NOMO-1 treated with dmso at 0.1 percent for 144 hours (cell line): ENCODE data around the gene WDR45B.

Source experiments
- DNase-seq: peaks from one replicate; lab custom pipeline; 2025; ENCODE audit not compliant: unreplicated experiment; lab: John Stamatoyannopoulos, UW

The WDR45B gene

DNA sequence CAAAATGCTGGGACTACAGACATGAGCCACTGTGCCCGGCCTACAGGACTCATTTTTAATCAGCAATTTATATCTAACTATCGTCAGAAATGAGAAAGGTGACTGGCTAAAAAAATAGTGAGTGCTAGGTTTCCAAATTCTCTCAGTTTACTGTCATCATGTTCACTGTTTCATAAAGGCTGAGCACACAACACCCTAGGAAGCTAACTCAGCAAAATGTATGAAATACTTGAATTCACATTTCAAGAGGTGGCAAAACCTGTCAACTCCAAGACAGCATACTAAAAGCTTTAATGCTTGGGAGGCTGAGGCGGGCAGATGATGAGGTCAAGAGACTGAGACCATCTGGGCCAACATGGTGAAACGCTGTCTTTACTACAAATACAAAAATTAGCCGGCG lies 16.7 kb downstream of the WDR45B start:
- no peak for DNase-seq

DNA sequence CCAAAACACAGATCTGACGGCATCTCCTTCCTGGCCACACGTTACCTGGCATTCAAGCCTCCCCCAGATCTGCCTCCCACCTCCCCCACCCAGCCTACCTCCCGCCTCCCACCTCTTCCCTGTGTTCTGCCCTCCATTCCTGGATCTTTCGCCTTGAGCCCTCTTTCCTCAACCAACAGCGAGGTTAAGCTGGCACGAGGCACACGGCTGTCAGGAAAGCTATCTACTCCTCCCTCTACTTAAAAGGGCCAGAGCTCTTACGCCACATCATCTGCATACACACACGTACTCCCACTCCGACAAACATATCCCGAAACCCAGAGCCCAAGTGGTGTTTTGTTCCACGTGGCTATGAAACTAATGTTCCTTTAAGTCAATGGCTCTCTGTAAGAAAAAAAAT lies 18.0 kb downstream of the WDR45B start:
- no peak for DNase-seq

- DNase-seq, result no peak
These were observed 18.5 kb downstream of the WDR45B start for GRCh38 chr17:82629748-82630147.

DNA sequence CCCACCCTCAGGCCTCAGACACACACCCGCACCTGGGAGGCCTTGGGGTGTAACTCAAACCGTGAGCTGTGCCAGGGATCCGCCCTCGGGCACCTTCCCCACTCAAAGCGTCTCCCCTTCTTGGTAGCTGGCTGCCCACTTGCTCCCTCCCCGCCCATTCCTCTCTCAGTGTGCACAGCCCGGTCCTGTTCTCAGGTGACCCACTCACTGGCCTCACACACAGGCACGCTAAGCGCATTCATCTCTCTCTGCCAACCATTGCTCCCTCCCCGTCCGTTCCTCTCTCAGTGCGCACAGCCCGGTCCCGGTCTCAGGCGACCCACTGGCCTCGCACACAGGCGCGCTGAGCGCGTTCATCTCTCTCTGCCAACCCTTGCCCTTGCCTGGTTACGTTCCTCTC lies 20.8 kb downstream of the WDR45B start:
- no peak for DNase-seq

DNA sequence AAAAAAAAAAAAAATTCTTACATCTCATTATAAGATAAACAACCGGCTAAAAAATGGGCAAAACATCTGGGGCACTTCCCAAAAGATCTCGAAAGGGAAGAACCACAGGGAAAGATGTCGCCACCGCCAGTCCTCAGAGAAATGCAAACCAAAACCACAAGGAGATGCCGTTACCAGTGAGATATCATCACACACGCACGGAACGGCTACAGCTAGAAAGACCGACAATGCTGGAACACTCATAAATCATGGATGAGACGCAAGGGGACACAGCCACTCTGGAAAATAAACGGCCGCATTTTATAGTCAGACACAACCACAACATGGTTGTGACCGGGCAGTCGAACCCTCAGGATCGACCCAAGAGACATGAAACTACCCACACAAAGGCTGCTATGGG lies 24.5 kb downstream of the WDR45B start:
- DNase-seq, result peak; percentile 51

GRCh38 chr17:82619641-82620040 lies 28.6 kb downstream of the WDR45B start:
- no peak for DNase-seq

GRCh38 chr17:82619211-82619610 lies 29.0 kb downstream of the WDR45B start:
- no peak for DNase-seq

GRCh38 chr17:82616021-82616711 lies 32.1 kb downstream of the WDR45B start:
- no peak for DNase-seq

DNA sequence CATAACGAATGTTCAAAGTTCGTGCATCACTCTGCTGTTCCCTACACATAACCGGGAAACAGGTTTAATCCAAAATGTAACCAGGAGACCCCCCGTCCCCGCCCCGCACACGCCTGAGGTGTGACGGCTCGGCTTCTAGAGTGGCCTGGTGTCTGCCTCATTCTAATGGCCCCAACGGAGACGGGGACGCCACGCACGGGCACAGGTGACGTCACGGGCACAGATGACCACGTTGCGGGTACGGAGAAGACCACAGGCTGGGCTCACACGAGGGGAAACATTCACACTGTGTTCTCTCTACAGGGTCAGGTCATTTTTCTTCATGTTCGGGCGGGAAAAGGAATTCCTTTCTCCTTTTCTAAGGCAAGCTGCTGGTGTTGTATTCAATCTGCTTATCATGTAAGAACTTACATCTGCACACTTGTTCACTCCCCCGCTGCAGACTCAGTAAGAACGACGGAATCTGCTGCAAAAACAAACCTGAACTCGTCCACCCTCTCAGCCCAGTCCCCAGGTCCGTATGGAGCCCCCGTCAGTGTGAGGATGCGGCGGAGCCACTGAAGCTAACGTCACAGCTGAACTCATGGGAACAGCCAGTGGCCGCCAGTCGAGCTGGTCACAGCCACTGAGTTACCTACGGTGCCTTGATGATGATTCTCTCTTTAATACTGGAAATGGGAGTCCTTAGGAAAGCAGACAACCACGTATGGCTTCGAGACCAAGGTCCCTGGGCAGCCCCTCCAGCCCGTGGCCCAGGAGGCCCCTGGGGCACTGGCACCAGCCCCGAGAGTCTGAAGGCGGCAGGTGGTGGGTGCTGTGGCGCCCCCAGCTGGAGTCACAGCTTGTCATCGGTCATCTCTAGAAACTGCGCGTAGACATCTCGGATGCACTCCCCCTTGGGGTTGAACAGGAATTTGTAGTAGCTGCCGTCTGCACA lies 32.9 kb downstream of the WDR45B start:
- DNase-seq, result no peak

DNA sequence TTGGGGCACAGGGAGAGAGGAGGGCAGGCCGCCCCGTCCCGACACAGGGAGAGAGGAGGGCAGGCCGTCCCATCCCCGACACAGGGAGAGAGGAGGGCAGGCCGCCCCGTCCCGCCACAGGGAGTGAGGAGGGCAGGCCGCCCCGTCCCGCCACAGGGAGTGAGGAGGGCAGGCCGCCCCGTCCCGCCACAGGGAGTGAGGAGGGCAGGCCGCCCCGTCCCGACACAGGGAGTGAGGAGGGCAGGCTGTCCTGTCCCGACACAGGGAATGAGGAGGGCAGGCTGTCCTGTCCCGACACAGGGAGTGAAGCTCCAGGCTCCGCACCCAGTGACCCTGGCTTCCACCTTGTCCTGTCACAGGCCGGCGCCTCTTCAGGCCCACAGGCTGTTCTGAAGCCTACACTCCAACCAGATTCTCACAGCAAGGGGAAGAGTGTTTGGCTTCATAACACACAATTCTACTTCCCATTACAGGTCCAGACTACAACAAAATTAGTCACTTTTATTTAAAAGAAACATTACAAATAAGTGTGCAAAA lies 34.1 kb downstream of the WDR45B start:
- no peak for DNase-seq

DNA sequence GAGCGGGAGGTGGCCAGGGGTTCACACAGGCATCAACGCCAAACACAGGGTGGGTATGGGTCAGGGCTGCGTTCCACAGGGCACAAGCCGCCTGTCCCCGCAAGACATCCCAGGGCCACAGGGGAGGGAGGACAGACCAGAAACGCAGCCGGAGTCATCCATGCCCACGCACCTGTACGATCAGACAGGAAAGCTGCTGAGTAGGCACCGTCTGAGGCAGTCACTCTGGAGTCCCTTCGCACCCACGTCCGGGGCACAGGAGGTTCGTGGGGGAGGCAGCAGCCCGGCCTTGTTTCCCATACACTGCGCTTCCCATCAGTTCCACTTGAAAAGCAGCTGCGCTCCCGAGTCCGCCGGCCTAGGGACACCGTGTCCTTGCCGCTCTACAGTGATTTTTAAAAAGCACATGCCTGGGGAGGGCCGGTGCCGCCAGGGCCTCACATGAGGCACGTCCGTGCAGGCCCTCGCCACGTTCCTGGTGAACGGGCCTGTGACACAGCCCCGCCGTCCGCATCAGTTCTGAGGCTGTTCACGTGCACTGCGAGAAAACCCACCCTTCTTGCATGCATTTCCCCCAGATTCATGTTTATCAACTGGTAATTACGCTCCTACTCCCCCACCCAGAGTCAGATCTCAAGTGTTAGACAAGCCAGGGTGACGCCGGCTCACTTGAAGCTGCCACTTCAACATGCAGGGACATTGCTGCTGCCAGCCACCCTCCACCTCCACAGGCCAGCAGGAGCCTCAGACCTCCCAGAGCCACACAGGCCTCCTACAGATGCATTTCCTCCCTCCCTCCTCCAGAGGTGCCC lies 34.8 kb downstream of the WDR45B start:
- no peak for DNase-seq

DNA sequence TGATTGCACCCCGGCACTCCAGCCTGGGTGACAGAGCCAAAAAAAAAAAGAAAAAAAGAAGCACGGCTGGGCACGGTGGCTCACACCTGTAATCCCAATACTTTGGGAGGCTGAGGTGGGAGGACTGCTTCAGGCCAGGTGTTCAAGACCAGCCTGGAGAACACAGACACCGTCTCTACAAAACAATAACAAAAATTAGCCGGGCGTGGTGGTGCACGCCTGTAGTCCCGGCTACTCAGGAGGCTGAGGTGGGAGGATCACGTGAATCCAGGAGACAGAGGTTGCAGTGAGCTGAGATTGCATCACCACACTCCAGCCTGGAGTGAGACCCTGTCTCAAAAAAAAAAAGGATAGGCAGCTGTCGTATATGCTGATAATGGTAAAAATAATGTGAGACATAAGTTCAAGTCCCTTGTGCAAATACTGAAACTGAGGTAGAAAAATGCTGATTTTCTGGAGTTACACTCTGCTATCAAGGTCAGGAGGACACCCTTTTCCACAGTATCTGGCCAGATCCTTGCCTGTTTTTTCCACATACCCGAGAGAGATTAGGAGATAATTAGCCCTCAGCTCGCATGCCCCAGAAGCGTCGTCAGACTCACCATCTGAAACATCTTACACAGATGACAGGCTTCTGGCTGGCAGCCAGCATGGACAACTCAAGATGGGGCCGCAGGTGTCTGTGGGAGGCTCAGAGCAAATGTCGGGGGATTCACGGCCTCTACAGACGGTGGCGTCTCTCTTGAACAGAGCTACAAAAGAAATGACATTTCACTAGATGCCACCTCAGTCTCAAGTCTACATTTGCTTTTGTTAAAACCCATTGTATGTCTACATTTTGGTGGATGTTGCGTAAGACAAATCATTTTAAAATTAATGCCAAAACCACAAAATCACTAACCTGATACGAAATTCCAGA lies 36.8 kb downstream of the WDR45B start:
- DNase-seq, result no peak

DNA sequence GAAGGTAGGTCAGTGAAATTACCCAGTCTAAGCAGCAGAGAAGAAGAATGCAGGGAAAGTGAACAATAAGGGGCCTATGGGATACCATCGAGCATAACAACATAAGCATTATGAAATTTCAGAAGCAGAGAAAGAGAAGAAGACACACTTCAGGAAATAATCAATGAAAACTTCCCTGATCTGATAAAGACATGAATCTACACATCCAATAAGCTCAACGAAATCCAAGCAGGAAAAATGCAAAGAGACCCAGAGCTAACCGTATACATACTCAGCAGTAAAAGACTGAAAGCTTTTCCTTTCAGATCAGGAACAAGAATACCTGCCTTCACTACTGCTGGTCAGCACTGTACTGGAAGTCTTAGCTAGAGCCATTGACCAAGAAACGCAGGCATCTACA lies 38.6 kb downstream of the WDR45B start:
- no peak for DNase-seq

DNA sequence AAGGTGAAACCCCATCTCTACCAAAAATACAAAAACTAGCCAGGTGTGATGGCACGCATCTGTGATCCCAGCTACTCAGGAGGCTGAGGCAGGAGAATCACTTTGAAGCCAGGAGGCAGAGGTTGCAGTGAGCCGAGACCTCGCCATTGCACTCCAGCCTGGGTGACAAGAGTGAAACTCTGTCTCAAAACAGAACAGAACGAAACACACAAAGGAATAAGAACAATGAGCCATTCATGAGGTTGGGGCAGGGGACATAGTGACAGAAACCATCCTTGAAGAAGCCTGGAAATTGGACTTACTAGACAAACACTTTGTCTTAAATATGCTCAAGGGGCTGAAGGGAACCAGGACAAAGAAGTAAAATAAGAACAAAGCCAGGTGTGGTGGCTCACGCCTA lies 39.4 kb downstream of the WDR45B start:
- DNase-seq, result no peak

DNA sequence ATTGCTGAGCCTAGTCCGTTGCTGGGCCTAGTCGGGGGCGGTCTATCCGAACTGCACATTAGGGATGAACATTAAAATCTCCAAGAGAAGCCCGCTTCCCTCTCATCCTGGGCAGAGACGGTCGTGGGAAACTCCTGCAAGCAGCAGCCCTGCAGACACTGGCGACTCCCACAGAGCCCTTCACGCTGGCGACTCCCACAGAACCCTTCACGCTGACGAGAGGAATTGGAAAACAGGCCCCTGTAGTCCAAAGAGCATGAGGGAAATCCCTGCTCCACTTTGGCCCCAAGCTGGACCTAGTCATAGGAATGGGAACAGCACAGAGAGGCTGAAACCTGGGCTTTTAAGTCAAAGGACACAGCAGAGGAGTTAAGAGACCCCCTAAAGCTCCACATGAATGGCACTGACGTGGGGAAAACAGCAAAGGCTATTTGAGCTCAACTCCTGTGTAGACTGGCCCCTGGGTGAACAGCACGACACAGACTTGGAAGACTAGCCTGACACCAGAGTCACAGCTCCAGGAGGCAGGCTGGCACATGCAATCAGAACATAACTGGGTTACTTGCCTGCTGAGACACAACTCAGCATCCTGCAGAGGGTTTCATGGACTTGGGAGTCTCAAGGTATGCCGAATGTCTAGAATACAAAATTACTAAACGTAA lies 42.2 kb downstream of the WDR45B start:
- no peak for DNase-seq

DNA sequence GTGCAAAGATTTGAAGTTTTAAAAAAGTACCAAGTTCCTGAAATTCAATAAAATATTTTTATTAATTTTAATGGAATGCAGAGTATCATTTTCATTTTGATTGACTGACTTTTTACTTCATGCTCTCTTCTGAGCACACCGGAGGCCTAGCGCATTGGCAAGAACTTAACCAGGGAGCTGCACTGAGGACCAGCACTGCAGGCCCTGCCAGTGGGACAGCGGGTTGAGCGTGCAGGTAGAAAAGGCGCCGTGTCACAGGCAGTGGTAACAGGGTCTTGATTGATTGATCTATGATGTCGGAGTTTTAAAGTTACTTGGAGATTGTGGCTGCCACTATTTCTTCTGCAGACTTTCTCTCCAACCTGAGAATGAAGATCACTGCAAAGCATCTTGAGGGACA lies 43.7 kb downstream of the WDR45B start:
- DNase-seq, result no peak

GRCh38 chr17:82603981-82604448 lies 44.2 kb downstream of the WDR45B start:
- DNase-seq, result peak; percentile 85

DNA sequence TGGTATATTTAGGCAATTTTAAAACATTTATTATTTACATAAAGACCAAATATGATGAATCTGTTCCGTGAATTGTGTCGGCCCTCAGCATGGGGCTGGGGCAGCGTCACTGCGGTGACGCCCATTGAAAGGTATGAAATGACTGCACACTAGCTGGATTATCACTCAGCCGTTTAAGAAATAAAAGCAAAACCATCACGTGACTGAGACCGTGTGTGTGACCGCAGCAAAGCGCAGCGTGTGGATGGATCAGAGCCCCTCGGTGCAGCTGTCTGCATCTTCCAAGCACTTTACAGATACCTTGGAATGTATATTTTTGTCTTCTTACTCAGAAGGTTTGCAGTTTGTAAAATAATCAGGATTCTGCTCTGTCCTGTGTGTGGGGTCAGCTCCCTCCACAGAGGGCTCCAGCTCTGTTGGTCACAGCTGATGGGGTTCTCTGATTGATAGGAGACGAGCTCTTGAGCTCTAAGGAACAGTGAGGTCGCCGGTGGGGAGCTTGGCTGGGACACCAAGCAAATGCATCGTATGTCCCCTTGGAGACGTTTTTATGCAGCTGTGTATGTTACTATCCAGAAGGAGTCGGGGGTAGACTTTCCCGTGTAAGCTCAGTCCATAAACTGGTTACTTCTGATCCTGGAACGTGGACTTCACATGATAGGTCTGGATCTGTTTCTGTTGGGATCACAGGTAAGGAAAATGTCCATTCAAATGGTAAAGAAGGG lies 45.1 kb downstream of the WDR45B start:
- no peak for DNase-seq

DNA sequence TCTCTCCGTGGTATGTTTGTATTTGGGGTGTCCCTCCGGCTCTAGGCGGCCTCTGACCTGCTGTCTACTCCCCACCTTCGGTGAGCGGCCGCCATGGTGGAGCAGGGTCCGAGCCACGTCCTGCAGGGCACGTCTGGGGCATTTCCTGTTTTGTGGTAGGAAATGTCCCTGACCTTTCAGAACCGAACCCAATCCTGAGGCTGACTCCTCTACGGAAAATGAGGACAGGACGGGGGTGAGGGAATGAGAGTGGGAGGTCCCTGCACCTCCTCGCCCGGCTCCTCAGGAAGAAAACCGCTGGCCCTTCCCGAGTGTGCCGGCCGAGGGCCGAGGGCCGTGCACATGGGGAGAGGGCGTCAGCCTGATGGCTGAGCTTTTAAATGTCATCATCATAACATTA lies 45.8 kb downstream of the WDR45B start:
- DNase-seq, result no peak
